HepG2 (cell line): Measurements from ENCODE around the gene RRAGB. TPM values are rescaled to one million over a fixed set of nuclear protein-coding genes. Genes with fewer than 3 reads are reported as not detected.

Experiments used
- ATAC-seq: fragments of 200-7000 bp; cut with Tn5 transposase; 3 replicates; pipeline ENCODE4 v1.9.1; 2020; ENCODE audit warnings: mild to moderate bottlenecking, moderate library complexity
- BruUV-seq: library from RNA; stranded (reverse); fragments of 400-500 nt; replicated peaks from 2 replicates; lab custom pipeline; 2021; lab: Mats Ljungman, UMichigan
- CTCF ChIA-PET: fragments of 300-600 bp; formaldehyde crosslinking; extraction: SDS; loops from one replicate; lab custom pipeline; 2021; ENCODE audit warnings: low total read pairs, inconsistent platforms, low intra/inter-chr PET ratio; lab: Yijun Ruan, JAX
- POLR2A ChIA-PET: fragments of 350-600 bp; sonication (Branson Sonifier 250); formaldehyde crosslinking; loops from one replicate; lab custom pipeline; 2020; ENCODE audit warnings: antibody characterized with exemption, inconsistent platforms; lab: Yijun Ruan, JAX
- DNase-seq: peaks from one replicate; pipeline ENCODE4 v3.0.0-alpha.2; 2015; ENCODE audit warnings: low spot score
- FAIRE-seq: peaks from 3 replicates; lab custom pipeline; 2011; peaks lifted over from hg19 to GRCh38; lab: Jason Lieb, UNC
- H2AFZ ChIP-seq: one replicate; pipeline ENCODE4 v1.6.1; 2011; ENCODE audit warnings: low read length, inconsistent platforms
- H3K27ac ChIP-seq: fragments of 300-600 bp; 3 replicates; pipeline ENCODE4 v1.8.0; 2011; ENCODE audit warnings: mixed run types, mild to moderate bottlenecking, mixed read lengths, low read length, inconsistent platforms; ENCODE audit not compliant: insufficient read depth; ENCODE audit errors: extremely low read length
- H3K27me3 ChIP-seq, 2 experiments: fragments of 200-600 bp in 1 of 2; 2 replicates in 1 of 2; 3 replicates in 1 of 2; pipeline versions ENCODE4 v1.6.0 to v1.8.0; 2011; ENCODE audit warnings: low read length in 2 of 2, mild to moderate bottlenecking in 2 of 2, moderate library complexity in 2 of 2, inconsistent platforms in 1 of 2; ENCODE audit not compliant: insufficient read depth in 2 of 2, control insufficient read depth in 1 of 2
- H3K36me3 ChIP-seq, 2 experiments: fragments of 200-600 bp in 1 of 2; replicated peaks in 1 of 2; 2 replicates in 1 of 2; 3 replicates in 1 of 2; pipeline versions ENCODE4 v1.5.1 to v1.8.0; 2011; ENCODE audit warnings: low read length in 2 of 2, inconsistent platforms in 1 of 2; ENCODE audit not compliant: insufficient read depth in 2 of 2, control insufficient read depth in 1 of 2
- H3K4me1 ChIP-seq: 2 replicates; pipeline ENCODE4 v1.5.1; 2012; ENCODE audit warnings: low read length, inconsistent platforms; ENCODE audit not compliant: insufficient read depth
- H3K4me2 ChIP-seq: 2 replicates; pipeline ENCODE4 v1.6.0; 2011; ENCODE audit warnings: low read depth, low read length, inconsistent platforms
- H3K4me3 ChIP-seq, 3 experiments: fragments of 200-600 bp in 1 of 3; sonication (generic), shearing (Covaris generic) in 1 of 3; replicated peaks in 1 of 3; 2 replicates each; pipeline ENCODE4 v1.5.1; 2011 to 2016; ENCODE audit warnings: low read length in 3 of 3, inconsistent platforms in 2 of 3, low read depth in 2 of 3, mild to moderate bottlenecking in 2 of 3, control low read depth in 1 of 3, mixed read lengths in 1 of 3; ENCODE audit not compliant: insufficient read depth in 1 of 3
- H3K79me2 ChIP-seq: one replicate; pipeline ENCODE4 v1.6.1; 2011; ENCODE audit warnings: low read length, inconsistent platforms; ENCODE audit not compliant: insufficient read depth
- H3K9ac ChIP-seq: 2 replicates; pipeline ENCODE4 v1.6.0; 2011; ENCODE audit warnings: mild to moderate bottlenecking, low read depth, low read length, inconsistent platforms; ENCODE audit not compliant: insufficient read depth
- H3K9me3 ChIP-seq: 2 replicates; pipeline ENCODE4 v1.5.1; 2012; ENCODE audit warnings: mild to moderate bottlenecking, low read length
- H4K20me1 ChIP-seq: 2 replicates; pipeline ENCODE4 v1.6.0; 2011; ENCODE audit warnings: inconsistent platforms, mild to moderate bottlenecking, low read length, moderate library complexity; ENCODE audit not compliant: insufficient read depth
- ATF3 ChIP-seq: sonication (generic); formaldehyde crosslinking; IDR thresholded peaks from 2 replicates; pipeline ENCODE4 v1.4.0; 2020; ENCODE audit warnings: missing genetic modification reagents
- BCL6 ChIP-seq: IDR thresholded peaks from 2 replicates; pipeline ENCODE4 v1.6.1; 2016; ENCODE audit warnings: missing genetic modification reagents, missing compliant biosample characterization
- DPF2 ChIP-seq: sonication (generic); formaldehyde crosslinking; IDR thresholded peaks from 2 replicates; pipeline ENCODE4 v1.4.0; 2020; ENCODE audit warnings: mild to moderate bottlenecking, low read depth, missing genetic modification reagents, borderline replicate concordance
- FOXP1 ChIP-seq, 2 experiments: fragments of 450-650 bp in 1 of 2; IDR thresholded peaks; 2 replicates each; pipeline ENCODE4 v1.6.1; 2017 to 2018; ENCODE audit warnings: antibody characterized with exemption in 1 of 2
- HIC2 ChIP-seq: sonication (generic); formaldehyde crosslinking; IDR thresholded peaks from 2 replicates; pipeline ENCODE4 v1.9.0; 2022; ENCODE audit warnings: low read depth, missing genetic modification reagents
- HMGXB3 ChIP-seq: sonication (generic); formaldehyde crosslinking; IDR thresholded peaks from 2 replicates; pipeline ENCODE4 v1.4.0; 2020; ENCODE audit warnings: missing genetic modification reagents, borderline replicate concordance
- HOXA9 ChIP-seq: sonication (generic); formaldehyde crosslinking; IDR thresholded peaks from 2 replicates; pipeline ENCODE4 v1.8.1; 2022; ENCODE audit warnings: missing genetic modification reagents, mild to moderate bottlenecking, moderate library complexity, borderline replicate concordance
- KLF6 ChIP-seq: IDR thresholded peaks from 2 replicates; pipeline ENCODE4 v1.8.0; 2016; ENCODE audit warnings: missing biosample characterization, missing genetic modification reagents
- PBX2 ChIP-seq: IDR thresholded peaks from 2 replicates; pipeline ENCODE4 v1.6.1; 2016; ENCODE audit warnings: control low read depth
- PHF8 ChIP-seq: sonication (generic); formaldehyde crosslinking; IDR thresholded peaks from 2 replicates; pipeline ENCODE4 v1.5.0; 2020; ENCODE audit warnings: missing genetic modification reagents
- POGZ ChIP-seq: sonication (generic); formaldehyde crosslinking; IDR thresholded peaks from 2 replicates; pipeline ENCODE4 v1.4.0; 2020; ENCODE audit warnings: mild to moderate bottlenecking, missing genetic modification reagents
- RAD21 ChIP-seq: fragments of 450-650 bp; formaldehyde crosslinking; IDR thresholded peaks from 2 replicates; pipeline ENCODE4 v1.5.0; 2020; ENCODE audit warnings: mild to moderate bottlenecking
- TARDBP ChIP-seq: sonication (generic); formaldehyde crosslinking; IDR thresholded peaks from 2 replicates; pipeline ENCODE4 v1.8.0; 2022; ENCODE audit warnings: mild to moderate bottlenecking, missing genetic modification reagents
- TOE1 ChIP-seq: sonication (generic); formaldehyde crosslinking; IDR thresholded peaks from 2 replicates; pipeline ENCODE4 v1.4.0; 2020; ENCODE audit warnings: mild to moderate bottlenecking, missing genetic modification reagents
- ZNF562 ChIP-seq: sonication (generic); formaldehyde crosslinking; IDR thresholded peaks from 2 replicates; pipeline ENCODE4 v1.8.0; 2022; ENCODE audit warnings: missing genetic modification reagents, borderline replicate concordance
- ZNF761 ChIP-seq: sonication (generic); formaldehyde crosslinking; conservative IDR thresholded peaks from 2 replicates; pipeline ENCODE4 v1.4.0; 2020; ENCODE audit warnings: mild to moderate bottlenecking, missing genetic modification reagents
- ZSCAN22 ChIP-seq: sonication (generic); formaldehyde crosslinking; IDR thresholded peaks from 2 replicates; pipeline ENCODE4 v1.4.0; 2020; ENCODE audit warnings: mild to moderate bottlenecking, missing genetic modification reagents
- WGBS: methylation state at CpG from one replicate; pipeline ENCODE4 v1.1.6; 2017; ENCODE audit warnings: low lambda C conversion rate; 5-methylcytosine and 5-hydroxymethylcytosine counted together
- in situ Hi-C: cut with HindIII; loops from 2 replicates; pipeline ENCODE4 v1.10.0; 2017; ENCODE audit warnings: low pct_unique_long_range_greater_than_20kb; ENCODE audit not compliant: extremely low pct_ligation_motif_present
- intact Hi-C: fragments of 100-400 bp; cut with micrococcal nuclease; formaldehyde crosslinking; loops from one replicate; pipeline ENCODE4 v1.10.0; 2022; ENCODE audit not compliant: unreplicated experiment
- polyA plus RNA-seq, 8 experiments: library from polyadenylated mRNA; depleted of rRNA in 3 of 8; stranded (reverse) in 7 of 8; unstranded in 1 of 8; fragments of >200 nt; fragmentation: Illumina TruSeq in 4 of 8; extraction: Trizol in 4 of 8; gene quantifications; 2 replicates each; pipeline versions ENCODE4 v1.2.1 to v1.2.3, GENCODE V29; 2011 to 2016; ENCODE audit warnings: low read depth in 4 of 8, missing spikeins in 1 of 8, mixed read lengths in 1 of 8; ENCODE audit not compliant: insufficient read depth in 1 of 8
- total RNA-seq, 5 experiments: library from RNA; depleted of rRNA; stranded (reverse); fragments of >200 nt; fragmentation: Illumina TruSeq; extraction: Trizol; gene quantifications; 2 replicates each; pipeline ENCODE4 v1.2.3, GENCODE V29; 2016; ENCODE audit warnings: low read depth in 1 of 5

The RRAGB gene
- total and polyA plus RNA-seq, 2 of the 13 experiments (the other 11 are each of a cell fraction or from before 2014, with no cell fraction given) = 12.2 to 19.9 TPM

DNA sequence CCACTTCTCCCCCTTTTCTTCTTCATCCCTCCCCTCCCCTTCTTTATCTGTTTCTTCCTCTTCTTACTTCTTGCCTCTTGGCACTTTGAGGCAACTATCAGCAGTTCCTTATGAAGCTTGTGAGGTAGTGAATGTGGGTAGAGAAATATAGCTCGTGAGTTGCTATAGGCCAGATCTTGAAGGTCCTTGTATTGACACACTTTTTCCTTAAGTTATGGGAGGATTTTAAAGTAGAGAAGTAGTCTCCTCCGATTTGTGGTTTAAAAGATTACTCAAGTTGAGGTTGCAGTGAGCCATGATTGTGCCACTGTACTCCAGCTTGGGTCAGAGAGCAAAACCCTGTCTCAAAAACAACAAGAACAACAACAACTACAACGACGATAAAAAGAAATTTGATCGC lies 3.4 kb upstream of the RRAGB start:
- 1% methylated on average over 5 of the region's 5 CpGs for WGBS
- CTCF ChIA-PET = no interaction called here
- BruUV-seq = no TSS peak
- DNase-seq (no peak), ATAC-seq (no peak), FAIRE-seq (no peak)
- Histone ChIP-seq H3K27ac (no peak overlapping the region), H3K9me3 (peaks cover 4% of the 10 kb centered on the region; the same call in 1 of the 2 replicates), H3K79me2 (peaks cover 6% of the 10 kb centered on the region), H3K9ac (no peak overlapping the region), H3K4me3 (no peak overlapping the region), H2AFZ (no peak overlapping the region), H3K36me3 (no peaks in the 10 kb centered on the region), H3K4me1 (peaks cover 4% of the 10 kb centered on the region), H3K4me2 (no peak overlapping the region), H3K27me3 (no peaks in the 10 kb centered on the region), H4K20me1 (no peaks in the 10 kb centered on the region)
- intact Hi-C loops = no loop called here
- no peak for TF ChIP-seq DPF2 (CRISPR knock-in tag)
- TF ChIP-seq TOE1 (CRISPR knock-in tag) = no peak
- no peak for TF ChIP-seq ATF3
- no peak for TF ChIP-seq POGZ
- no peak for TF ChIP-seq ZNF562 (CRISPR knock-in tag)
- no peak for TF ChIP-seq TARDBP
- TF ChIP-seq HIC2 (CRISPR knock-in tag) = no peak
- TF ChIP-seq RAD21 (CRISPR knock-in tag) = no peak
- no peak for TF ChIP-seq PBX2 (CRISPR knock-in tag)
- TF ChIP-seq FOXP1 (IDR thresholded peaks at IDR 0.05) = no peak
- no peak for TF ChIP-seq FOXP1 (CRISPR knock-in tag; IDR thresholded peaks at IDR 0.05)
- TF ChIP-seq KLF6 (CRISPR knock-in tag) = no peak
- TF ChIP-seq ZSCAN22 (CRISPR knock-in tag) = no peak
- no peak for TF ChIP-seq PHF8 (CRISPR knock-in tag)
- no peak for TF ChIP-seq BCL6 (CRISPR knock-in tag)
- no peak for TF ChIP-seq ZNF761 (CRISPR knock-in tag)
- no peak for TF ChIP-seq HMGXB3
- no peak for TF ChIP-seq HOXA9 (CRISPR knock-in tag)
- POLR2A ChIA-PET = no interaction called here
- in situ Hi-C loops = loop anchor here (25.0 kb wide), 1 partner anchor 577 kb away; no protein-coding TSS in a partner anchor
